Measurements from ENCODE around the gene ATP2C2.

ATP2C2 gene

DNA sequence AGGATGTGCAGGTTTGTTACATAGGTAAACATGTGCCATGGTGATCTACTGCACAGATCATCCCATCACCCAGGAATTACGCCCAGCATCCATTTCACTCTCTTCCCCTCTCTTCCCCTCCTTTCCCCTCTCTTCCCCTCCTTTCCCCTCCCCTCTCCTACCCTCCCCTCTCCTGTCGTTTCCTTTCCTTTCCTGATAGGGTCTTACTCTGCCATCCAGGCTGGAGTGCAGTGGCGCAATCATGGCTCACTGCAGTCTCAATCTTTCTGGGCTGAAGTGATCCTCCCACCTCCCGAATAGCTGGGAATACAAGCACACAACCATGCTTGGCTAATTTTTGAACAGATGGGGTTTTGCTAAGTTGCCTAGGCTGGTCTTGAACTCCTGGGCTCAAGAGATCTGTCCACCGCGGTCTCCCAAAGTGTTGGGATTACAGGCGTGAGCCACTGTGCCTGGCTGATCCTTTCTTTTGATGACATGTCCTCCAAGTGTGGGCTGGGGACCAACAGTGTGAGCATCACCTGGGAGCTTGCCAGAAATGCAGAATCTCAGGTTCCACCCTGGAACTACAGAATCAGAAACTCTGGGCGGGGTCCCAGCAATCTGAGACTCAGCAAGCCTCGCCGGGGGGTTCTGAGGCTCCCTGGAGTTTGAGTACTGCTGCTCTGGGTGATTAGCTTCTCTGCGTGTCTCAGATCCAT, 10.8 kb downstream of the ATP2C2 start:
- TF ChIP-seq EZH2phosphoT487 (IDR thresholded peaks at IDR 0.05; ENCODE audit: low read length) (no peak), EZH2 (optimal IDR thresholded peaks at IDR 0.05; ENCODE audit: low read depth, low read length) (no peak)
- TF ChIP-seq, protein P1, sequence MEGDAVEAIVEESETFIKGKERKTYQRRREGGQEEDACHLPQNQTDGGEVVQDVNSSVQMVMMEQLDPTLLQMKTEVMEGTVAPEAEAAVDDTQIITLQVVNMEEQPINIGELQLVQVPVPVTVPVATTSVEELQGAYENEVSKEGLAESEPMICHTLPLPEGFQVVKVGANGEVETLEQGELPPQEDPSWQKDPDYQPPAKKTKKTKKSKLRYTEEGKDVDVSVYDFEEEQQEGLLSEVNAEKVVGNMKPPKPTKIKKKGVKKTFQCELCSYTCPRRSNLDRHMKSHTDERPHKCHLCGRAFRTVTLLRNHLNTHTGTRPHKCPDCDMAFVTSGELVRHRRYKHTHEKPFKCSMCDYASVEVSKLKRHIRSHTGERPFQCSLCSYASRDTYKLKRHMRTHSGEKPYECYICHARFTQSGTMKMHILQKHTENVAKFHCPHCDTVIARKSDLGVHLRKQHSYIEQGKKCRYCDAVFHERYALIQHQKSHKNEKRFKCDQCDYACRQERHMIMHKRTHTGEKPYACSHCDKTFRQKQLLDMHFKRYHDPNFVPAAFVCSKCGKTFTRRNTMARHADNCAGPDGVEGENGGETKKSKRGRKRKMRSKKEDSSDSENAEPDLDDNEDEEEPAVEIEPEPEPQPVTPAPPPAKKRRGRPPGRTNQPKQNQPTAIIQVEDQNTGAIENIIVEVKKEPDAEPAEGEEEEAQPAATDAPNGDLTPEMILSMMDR (IDR thresholded peaks at IDR 0.05; ENCODE audit: low read length), result no peak
- Histone ChIP-seq H3K9me3 (replicated peaks; ENCODE audit: insufficient read depth, low read length) (no peaks in the 10 kb centered on the region), H3K9me2 (replicated peaks; ENCODE audit: insufficient read depth, low read length) (no peaks in the 10 kb centered on the region), H3K4me3 (ENCODE audit: low read length) (no peak overlapping the region), H3K4me1 (ENCODE audit: low read length) (no peaks in the 10 kb centered on the region), H3K79me2 (ENCODE audit: low read length) (no peaks in the 10 kb centered on the region), H3K9ac (ENCODE audit: low read length) (no peak overlapping the region), H4K20me1 (ENCODE audit: insufficient read depth, low read length) (no peaks in the 10 kb centered on the region), H3K27ac (ENCODE audit: low read length) (no peak overlapping the region), H3F3A (ENCODE audit: insufficient read depth, low read length) (no peaks in the 10 kb centered on the region), H2AFZ (ENCODE audit: low read length) (no peak overlapping the region), H3K36me3 (replicated peaks; ENCODE audit: insufficient read depth, low read length) (no peaks in the 10 kb centered on the region), H3K27me3 (replicated peaks; ENCODE audit: insufficient read depth, low read length) (peaks cover 13% of the 10 kb centered on the region), H3K4me2 (ENCODE audit: low read depth, low read length) (no peak overlapping the region)
- no peak for DNase-seq

- Histone ChIP-seq H3K79me2 (ENCODE audit: low read length) (no peaks in the 10 kb centered on the region), H3K9ac (ENCODE audit: low read length) (no peak overlapping the region), H3K36me3 (replicated peaks; ENCODE audit: insufficient read depth, low read length) (no peaks in the 10 kb centered on the region), H3K4me2 (ENCODE audit: low read depth, low read length) (no peak overlapping the region), H3K27me3 (replicated peaks; ENCODE audit: insufficient read depth, low read length) (peaks cover 6% of the 10 kb centered on the region), H4K20me1 (ENCODE audit: insufficient read depth, low read length) (no peaks in the 10 kb centered on the region), H3K4me1 (ENCODE audit: low read length) (no peaks in the 10 kb centered on the region), H3K4me3 (ENCODE audit: low read length) (no peak overlapping the region), H3K27ac (ENCODE audit: low read length) (no peak overlapping the region), H3K9me3 (replicated peaks; ENCODE audit: insufficient read depth, low read length) (no peaks in the 10 kb centered on the region), H2AFZ (ENCODE audit: low read length) (no peak overlapping the region), H3K9me2 (replicated peaks; ENCODE audit: insufficient read depth, low read length) (no peaks in the 10 kb centered on the region), H3F3A (ENCODE audit: insufficient read depth, low read length) (no peaks in the 10 kb centered on the region)
- no peak for DNase-seq
- TF ChIP-seq EZH2phosphoT487 (IDR thresholded peaks at IDR 0.05; ENCODE audit: low read length), result no peak
- TF ChIP-seq EZH2 (optimal IDR thresholded peaks at IDR 0.05; ENCODE audit: low read depth, low read length), result no peak
- TF ChIP-seq, protein P1 (IDR thresholded peaks at IDR 0.05; ENCODE audit: low read length), result no peak
Observed at GRCh38 chr16:84379709-84380362, 11.5 kb downstream of the ATP2C2 start.

- Histone ChIP-seq H2AFZ (ENCODE audit: low read length) (no peak overlapping the region), H3K27ac (ENCODE audit: low read length) (no peak overlapping the region), H3K4me1 (ENCODE audit: low read length) (no peaks in the 10 kb centered on the region), H3K4me2 (ENCODE audit: low read depth, low read length) (no peak overlapping the region), H3K9me2 (replicated peaks; ENCODE audit: insufficient read depth, low read length) (no peaks in the 10 kb centered on the region), H4K20me1 (ENCODE audit: insufficient read depth, low read length) (no peaks in the 10 kb centered on the region), H3K27me3 (replicated peaks; ENCODE audit: insufficient read depth, low read length) (peaks cover 5% of the 10 kb centered on the region), H3F3A (ENCODE audit: insufficient read depth, low read length) (no peaks in the 10 kb centered on the region), H3K79me2 (ENCODE audit: low read length) (no peaks in the 10 kb centered on the region), H3K9me3 (replicated peaks; ENCODE audit: insufficient read depth, low read length) (no peaks in the 10 kb centered on the region), H3K36me3 (replicated peaks; ENCODE audit: insufficient read depth, low read length) (no peaks in the 10 kb centered on the region), H3K4me3 (ENCODE audit: low read length) (no peak overlapping the region), H3K9ac (ENCODE audit: low read length) (no peak overlapping the region)
- TF ChIP-seq, protein P1 (IDR thresholded peaks at IDR 0.05; ENCODE audit: low read length), result no peak
- TF ChIP-seq EZH2 (optimal IDR thresholded peaks at IDR 0.05; ENCODE audit: low read depth, low read length), result no peak
- DNase-seq, result peak; percentile 50
Observed at GRCh38 chr16:84380405-84380804, 12.1 kb downstream of the ATP2C2 start.
